GM18519 (cell line): Measurements from ENCODE around the gene DOHH.
"Not testable (repeated sequence)": the region's sequence is repeated elsewhere in the genome, so short reads cannot be mapped to it uniquely, and the experiment has no call there.

Experiments used
- ATAC-seq: cut with Tn5 transposase; IDR thresholded peaks from one replicate; pipeline ENCODE4 v1.9.1; 2021; ENCODE audit warnings: mild to moderate bottlenecking, moderate library complexity; ENCODE audit not compliant: unreplicated experiment, low FRiP score

DOHH gene

GRCh38 chr19:3520166-3521103, 20.0 kb upstream of the DOHH start:
- no peak for ATAC-seq

- ATAC-seq, result no peak
Measured at GRCh38 chr19:3519126-3519525, 18.7 kb upstream of the DOHH start.

- ATAC-seq, result no peak
Measured at GRCh38 chr19:3518659-3519058, 18.2 kb upstream of the DOHH start.

GRCh38 chr19:3518255-3518654, 17.8 kb upstream of the DOHH start:
- ATAC-seq, result no peak

GRCh38 chr19:3517638-3518037, 17.2 kb upstream of the DOHH start:
- ATAC-seq, result no peak

- no peak for ATAC-seq
Measured at GRCh38 chr19:3516675-3517207, 16.3 kb upstream of the DOHH start.

GRCh38 chr19:3515891-3516422, 15.5 kb upstream of the DOHH start:
- no peak for ATAC-seq

- ATAC-seq, result no peak
Measured at GRCh38 chr19:3514930-3515329, 14.5 kb upstream of the DOHH start.

- ATAC-seq, result no peak
Measured at GRCh38 chr19:3513229-3514140, 13.0 kb upstream of the DOHH start.

GRCh38 chr19:3512562-3513228, 12.2 kb upstream of the DOHH start:
- ATAC-seq, result no peak

GRCh38 chr19:3511506-3512251, 11.2 kb upstream of the DOHH start:
- ATAC-seq, result no peak

- no peak for ATAC-seq
Measured at GRCh38 chr19:3510727-3511126, 10.3 kb upstream of the DOHH start.

- ATAC-seq, result no peak
Measured at GRCh38 chr19:3509566-3509989, 9.1 kb upstream of the DOHH start.

- no peak for ATAC-seq
Measured at GRCh38 chr19:3508771-3509535, 8.5 kb upstream of the DOHH start.

GRCh38 chr19:3508121-3508661, 7.7 kb upstream of the DOHH start:
- ATAC-seq, result not testable (repeated sequence)

GRCh38 chr19:3507371-3508120, 7.1 kb upstream of the DOHH start:
- no peak for ATAC-seq

- peak; percentile 27 for ATAC-seq
Measured at GRCh38 chr19:3506384-3507340, 6.2 kb upstream of the DOHH start.
